ES-I3 (cell line): ENCODE results near the gene TRIM10.
"Not testable (repeated sequence)": the region's sequence is repeated elsewhere in the genome, so short reads cannot be mapped to it uniquely, and the experiment has no call there.

Experiments used
- H3K36me3 ChIP-seq: 2 replicates; pipeline ENCODE4 v1.6.1; 2013; ENCODE audit warnings: mild to moderate bottlenecking, low read length, control low read depth, moderate library complexity; ENCODE audit not compliant: insufficient read depth
- H3K4me1 ChIP-seq: 2 replicates; pipeline ENCODE4 v1.6.1; 2013; ENCODE audit warnings: mild to moderate bottlenecking, control low read depth, low read length; ENCODE audit not compliant: insufficient read depth
- H3K9ac ChIP-seq: 2 replicates; pipeline ENCODE4 v1.6.1; 2013; ENCODE audit warnings: low read depth, mild to moderate bottlenecking, low read length, moderate library complexity
- H3K9me3 ChIP-seq: 2 replicates; pipeline ENCODE4 v1.6.1; 2013; ENCODE audit warnings: mild to moderate bottlenecking, low read length, moderate library complexity; ENCODE audit not compliant: control insufficient read depth, insufficient read depth

The TRIM10 gene

GRCh38 chr6:30188541-30188940 is 27.5 kb upstream of the TRIM10 start:
- Histone ChIP-seq H3K9me3 (no peaks in the 10 kb centered on the region), H3K9ac (no peak overlapping the region), H3K4me1 (no peaks in the 10 kb centered on the region), H3K36me3 (peaks cover 42% of the 10 kb centered on the region)

- peaks cover 36% of the 10 kb centered on the region for H3K36me3 ChIP-seq
- H3K9me3 ChIP-seq, result no peaks in the 10 kb centered on the region
- no peaks in the 10 kb centered on the region for H3K4me1 ChIP-seq
- H3K9ac ChIP-seq, result no peak overlapping the region
These were observed 25.0 kb upstream of the TRIM10 start for GRCh38 chr6:30185846-30186484.

GRCh38 chr6:30184417-30185031 is 23.5 kb upstream of the TRIM10 start:
- H3K36me3 ChIP-seq, result peaks cover 31% of the 10 kb centered on the region
- no peaks in the 10 kb centered on the region for H3K4me1 ChIP-seq
- no peaks in the 10 kb centered on the region for H3K9me3 ChIP-seq
- no peak overlapping the region for H3K9ac ChIP-seq

DNA sequence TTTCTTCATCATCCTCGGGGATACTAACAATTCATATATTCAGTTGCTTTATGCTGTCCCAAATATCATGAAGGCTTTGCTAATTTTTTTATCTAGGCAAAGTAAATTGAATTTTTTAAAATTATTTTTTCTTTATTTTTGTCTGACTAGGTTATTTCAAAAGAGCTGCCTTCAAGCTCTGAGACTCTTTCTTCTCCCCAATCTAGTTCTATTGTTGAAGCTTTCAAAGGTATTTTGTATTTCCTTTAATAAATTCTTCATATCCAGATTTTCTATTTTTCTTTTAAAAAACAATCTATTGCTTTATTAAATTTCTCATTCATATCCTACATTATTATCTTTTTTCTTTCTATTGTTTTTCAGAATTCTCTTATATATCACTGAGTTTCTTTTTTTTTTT is 19.1 kb upstream of the TRIM10 start:
- Histone ChIP-seq H3K4me1 (no peaks in the 10 kb centered on the region), H3K36me3 (peaks cover 2% of the 10 kb centered on the region; the same call in 1 of the 2 replicates), H3K9ac (no peak overlapping the region), H3K9me3 (no peaks in the 10 kb centered on the region)

DNA sequence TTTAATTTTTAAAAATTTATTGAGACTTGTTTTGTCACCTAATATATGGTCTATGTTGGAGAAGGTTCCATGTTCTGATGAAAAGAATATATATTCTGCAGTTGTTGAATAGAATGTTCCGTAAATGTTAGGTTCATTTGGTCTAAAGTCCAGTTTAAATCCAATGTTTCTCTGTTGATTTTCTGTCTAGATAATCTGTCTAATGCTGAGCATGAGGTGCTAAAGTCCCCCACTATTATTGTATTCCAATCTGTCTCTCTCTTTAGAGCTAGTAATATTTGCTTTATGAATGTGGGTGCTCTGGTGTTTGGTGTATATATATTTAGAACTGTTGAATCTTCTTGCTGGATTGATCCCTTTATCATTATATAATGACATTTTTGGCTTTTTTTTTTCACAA is 17.8 kb upstream of the TRIM10 start:
- no peaks in the 10 kb centered on the region for H3K4me1 ChIP-seq
- H3K36me3 ChIP-seq, result no peaks in the 10 kb centered on the region; the same call in 1 of the 2 replicates
- H3K9me3 ChIP-seq, result no peaks in the 10 kb centered on the region
- H3K9ac ChIP-seq, result no peak overlapping the region

DNA sequence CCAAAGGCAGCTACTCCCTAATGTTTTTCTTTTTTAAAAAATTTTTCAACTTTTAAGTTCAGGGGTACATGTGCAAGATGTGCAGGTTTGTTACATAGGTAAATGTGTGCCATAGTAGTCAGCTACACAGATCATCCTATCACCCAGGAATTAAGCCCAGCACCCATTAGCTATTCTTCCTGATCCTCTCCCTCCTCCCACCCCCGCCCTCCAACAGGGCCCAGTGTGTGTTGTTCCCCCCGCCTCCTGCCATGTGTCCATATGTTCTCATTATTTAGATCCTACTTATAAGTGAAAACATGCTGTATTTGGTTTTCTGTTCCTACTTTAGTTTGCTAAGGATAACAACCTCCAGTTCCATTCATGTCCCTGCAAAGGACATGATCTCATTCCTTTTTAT is 14.8 kb upstream of the TRIM10 start:
- Histone ChIP-seq H3K4me1 (no peaks in the 10 kb centered on the region), H3K36me3 (no peaks in the 10 kb centered on the region), H3K9me3 (no peaks in the 10 kb centered on the region), H3K9ac (no peak overlapping the region)

DNA sequence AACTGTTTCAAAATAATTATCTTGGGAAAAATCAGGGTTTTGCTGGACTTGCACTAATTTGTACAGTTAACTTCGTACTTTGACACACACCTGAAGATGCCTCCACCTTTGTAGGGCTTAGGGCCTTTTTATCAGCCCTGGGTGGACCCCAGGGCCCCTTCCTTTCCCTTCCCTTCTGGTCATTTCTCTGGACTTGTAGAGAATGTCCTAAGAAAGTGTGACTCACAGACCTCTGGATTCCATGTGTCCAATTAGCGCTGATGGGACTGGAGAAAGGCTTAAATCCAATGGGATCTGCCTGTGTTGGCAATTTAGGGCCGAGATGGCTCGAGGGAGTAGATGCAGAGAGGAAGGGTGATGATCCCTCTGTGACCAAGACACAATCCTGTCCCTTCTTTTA is 11.7 kb upstream of the TRIM10 start:
- peak overlapping the region; percentile 12; the same call in 1 of the 2 replicates for H3K9ac ChIP-seq
- H3K4me1 ChIP-seq, result peaks cover 4% of the 10 kb centered on the region; the same call in 1 of the 2 replicates
- no peaks in the 10 kb centered on the region for H3K9me3 ChIP-seq
- H3K36me3 ChIP-seq, result no peaks in the 10 kb centered on the region

- no peaks in the 10 kb centered on the region for H3K36me3 ChIP-seq
- peaks cover 4% of the 10 kb centered on the region; the same call in 1 of the 2 replicates for H3K4me1 ChIP-seq
- H3K9ac ChIP-seq, result peak overlapping the region; percentile 12; the same call in 1 of the 2 replicates
- no peaks in the 10 kb centered on the region for H3K9me3 ChIP-seq
These were observed 10.9 kb upstream of the TRIM10 start for GRCh38 chr6:30171677-30172471.

GRCh38 chr6:30169658-30170614 is 8.9 kb upstream of the TRIM10 start:
- Histone ChIP-seq H3K9me3 (no peaks in the 10 kb centered on the region), H3K36me3 (no peaks in the 10 kb centered on the region), H3K4me1 (peaks cover 4% of the 10 kb centered on the region; the same call in 1 of the 2 replicates), H3K9ac (no peak overlapping the region)

- no peak overlapping the region for H3K9ac ChIP-seq
- no peaks in the 10 kb centered on the region for H3K36me3 ChIP-seq
- no peaks in the 10 kb centered on the region for H3K9me3 ChIP-seq
- H3K4me1 ChIP-seq, result peaks cover 4% of the 10 kb centered on the region; the same call in 1 of the 2 replicates
These were observed 7.7 kb upstream of the TRIM10 start for GRCh38 chr6:30168741-30169140.

DNA sequence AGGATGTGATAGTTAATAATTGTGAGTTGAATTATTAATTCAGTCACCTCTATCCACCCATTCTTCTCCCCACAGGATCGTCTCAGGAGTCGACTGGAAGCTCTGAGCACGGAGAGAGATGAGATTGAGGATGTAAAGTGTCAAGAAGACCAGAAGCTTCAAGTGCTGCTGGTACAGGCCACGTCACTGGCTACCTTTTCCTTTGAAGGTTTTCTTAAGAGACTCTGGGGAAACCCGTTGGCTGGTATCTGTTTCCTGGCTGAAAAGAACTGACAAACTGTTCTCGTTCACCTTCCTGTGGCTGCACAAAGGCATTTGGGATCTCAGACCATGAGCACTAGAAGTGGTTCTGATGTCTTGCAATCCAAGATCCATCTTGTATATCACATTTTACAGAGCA is 6.1 kb upstream of the TRIM10 start:
- H3K36me3 ChIP-seq, result no peaks in the 10 kb centered on the region
- H3K9me3 ChIP-seq, result no peaks in the 10 kb centered on the region
- H3K4me1 ChIP-seq, result peaks cover 4% of the 10 kb centered on the region; the same call in 1 of the 2 replicates
- H3K9ac ChIP-seq, result no peak overlapping the region

GRCh38 chr6:30165238-30165637 is 4.2 kb upstream of the TRIM10 start:
- H3K9me3 ChIP-seq, H3K9ac ChIP-seq, H3K4me1 ChIP-seq, H3K36me3 ChIP-seq: not testable (repeated sequence)

GRCh38 chr6:30164714-30165113 is 3.7 kb upstream of the TRIM10 start:
- Histone ChIP-seq H3K4me1 (peaks cover 2% of the 10 kb centered on the region; the same call in 1 of the 2 replicates), H3K9me3 (no peaks in the 10 kb centered on the region), H3K9ac (no peak overlapping the region), H3K36me3 (no peaks in the 10 kb centered on the region)
